HG03520 (cell line): Measurements from ENCODE around the gene IKZF1.
A peak's percentile ranks its signal among the peaks of the same experiment; 100 is the strongest.

Source experiments
- ATAC-seq: cut with Tn5 transposase; IDR thresholded peaks from one replicate; pipeline ENCODE4 v1.9.1; 2021; ENCODE audit warnings: mild to moderate bottlenecking, moderate library complexity; ENCODE audit not compliant: unreplicated experiment

IKZF1 gene

GRCh38 chr7:50368366-50368765 is 63.9 kb downstream of the IKZF1 start:
- no peak for ATAC-seq

GRCh38 chr7:50369143-50370026 is 64.9 kb downstream of the IKZF1 start:
- ATAC-seq: no peak

DNA sequence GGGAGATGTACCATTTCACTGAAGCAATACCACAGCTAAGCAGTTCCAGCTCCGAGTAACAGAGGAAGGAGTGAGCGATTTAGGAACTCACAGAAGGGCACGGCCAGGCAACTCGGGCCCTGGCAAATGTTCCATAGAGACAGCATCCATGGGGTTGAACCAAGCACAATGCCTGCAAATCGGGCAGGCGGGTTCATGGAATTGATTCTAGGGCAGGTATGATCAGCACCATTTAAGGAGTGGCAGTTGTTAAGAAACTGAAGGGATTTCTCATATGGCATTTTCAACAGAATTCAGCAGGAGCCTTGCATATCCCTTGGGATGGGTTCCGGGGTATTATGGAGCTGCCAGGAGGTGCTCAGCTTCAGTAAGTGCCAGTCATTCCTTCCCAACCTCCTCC is 66.4 kb downstream of the IKZF1 start:
- no peak for ATAC-seq

DNA sequence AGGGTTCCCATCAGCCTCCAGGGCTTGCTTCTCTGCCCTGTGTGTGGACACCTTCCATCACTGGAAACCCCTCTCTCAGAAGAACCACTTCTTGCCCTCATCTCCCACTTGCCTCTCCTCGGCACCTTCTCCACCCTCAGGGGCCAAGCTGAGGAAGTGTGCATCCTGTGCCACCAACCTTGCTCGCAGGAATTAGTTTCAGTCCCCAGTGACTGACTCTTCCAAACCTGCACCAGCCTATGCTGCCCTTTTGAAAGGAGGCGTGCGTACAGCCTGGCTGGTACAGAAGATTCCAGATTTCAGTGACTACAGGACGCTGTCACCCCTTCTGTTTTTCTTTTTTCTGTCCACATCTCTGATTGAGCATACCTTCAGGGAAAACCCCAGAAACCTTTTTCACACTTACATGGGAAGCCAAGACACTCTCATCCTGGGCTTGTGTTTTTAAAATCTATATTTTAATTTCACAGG is 67.1 kb downstream of the IKZF1 start:
- ATAC-seq: no peak

DNA sequence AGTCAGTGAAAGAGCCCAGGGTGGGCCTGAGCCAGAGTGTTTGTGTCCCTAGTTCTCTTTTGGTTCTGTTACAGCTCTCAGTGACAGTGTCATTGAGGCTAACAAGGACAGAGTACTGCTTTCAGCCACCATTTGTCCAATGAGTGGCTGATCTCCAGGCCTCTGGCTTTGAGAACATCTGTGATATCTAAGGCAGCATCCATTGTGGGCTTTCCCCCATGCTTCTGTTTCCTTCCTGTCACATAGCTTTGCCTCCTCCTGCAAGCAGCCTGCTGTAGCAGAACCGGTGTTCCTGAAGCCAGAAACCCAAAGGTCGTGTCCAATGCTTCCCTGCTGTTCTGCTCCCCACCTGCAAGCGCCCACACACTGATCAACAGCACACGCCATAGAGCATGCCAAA is 68.4 kb downstream of the IKZF1 start:
- no peak for ATAC-seq

DNA sequence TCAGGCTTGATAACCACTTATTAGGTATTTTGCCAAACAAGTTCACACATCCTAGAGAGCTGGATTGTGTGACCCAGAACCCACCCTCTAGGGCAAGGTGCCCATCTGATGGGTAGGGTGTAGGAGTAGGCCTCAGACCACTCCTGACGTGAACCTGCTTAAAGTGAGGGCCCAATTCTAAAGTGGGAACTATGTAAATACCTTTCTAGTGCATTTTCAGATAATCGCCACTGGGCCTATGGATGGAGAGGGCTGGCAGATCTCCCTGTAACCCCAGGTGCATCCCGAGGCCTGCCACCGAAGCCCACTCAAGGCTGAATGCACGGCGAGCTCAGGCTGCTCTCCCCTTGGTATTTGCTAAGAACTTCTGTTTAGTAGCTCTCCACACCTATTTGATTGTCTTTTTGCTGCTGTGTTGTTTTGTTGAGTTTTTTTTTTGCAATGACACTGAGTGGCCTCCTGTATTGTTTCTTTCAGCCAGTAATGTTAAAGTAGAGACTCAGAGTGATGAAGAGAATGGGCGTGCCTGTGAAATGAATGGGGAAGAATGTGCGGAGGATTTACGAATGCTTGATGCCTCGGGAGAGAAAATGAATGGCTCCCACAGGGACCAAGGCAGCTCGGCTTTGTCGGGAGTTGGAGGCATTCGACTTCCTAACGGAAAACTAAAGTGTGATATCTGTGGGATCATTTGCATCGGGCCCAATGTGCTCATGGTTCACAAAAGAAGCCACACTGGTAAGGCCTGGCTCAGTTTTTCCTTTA is 71.7 kb downstream of the IKZF1 start:
- no peak for ATAC-seq

GRCh38 chr7:50377356-50377755 is 72.8 kb downstream of the IKZF1 start:
- no peak for ATAC-seq

GRCh38 chr7:50379082-50379481 is 74.6 kb downstream of the IKZF1 start:
- ATAC-seq: no peak

GRCh38 chr7:50379539-50379938 is 75.0 kb downstream of the IKZF1 start:
- ATAC-seq: no peak

DNA sequence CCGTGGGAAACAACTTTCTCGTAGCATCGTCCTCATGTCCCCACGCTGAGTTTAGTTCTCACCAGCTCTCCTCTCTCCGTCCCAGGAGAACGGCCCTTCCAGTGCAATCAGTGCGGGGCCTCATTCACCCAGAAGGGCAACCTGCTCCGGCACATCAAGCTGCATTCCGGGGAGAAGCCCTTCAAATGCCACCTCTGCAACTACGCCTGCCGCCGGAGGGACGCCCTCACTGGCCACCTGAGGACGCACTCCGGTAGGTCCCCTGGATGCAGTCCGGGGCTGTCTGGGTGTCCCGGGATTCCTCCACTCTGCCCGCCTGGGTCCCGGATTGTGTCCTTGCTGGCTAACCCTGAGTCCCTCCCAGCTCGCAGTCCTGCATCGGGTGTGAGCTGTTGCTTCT is 77.9 kb downstream of the IKZF1 start:
- ATAC-seq: no peak

GRCh38 chr7:50387351-50387750 is 82.8 kb downstream of the IKZF1 start:
- ATAC-seq: no peak

DNA sequence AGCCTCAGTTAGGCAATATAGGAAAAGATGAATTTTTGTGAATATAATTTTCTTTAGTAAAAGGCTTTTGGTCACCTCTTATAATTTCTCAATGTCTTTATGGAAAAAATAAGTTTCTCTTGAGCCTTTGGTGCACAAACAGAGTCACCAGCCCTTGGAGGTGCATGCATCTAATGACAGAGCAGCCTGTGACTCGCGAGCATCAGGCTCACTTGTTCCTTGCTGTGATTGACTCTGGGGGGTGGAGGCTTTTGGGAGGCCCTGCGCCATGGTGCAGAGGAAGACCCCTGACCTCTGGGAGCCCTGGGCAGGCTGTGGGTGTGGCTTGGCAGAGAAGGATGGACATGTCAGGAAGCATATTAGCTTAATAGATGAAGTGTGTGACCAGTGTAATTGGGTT is 85.4 kb downstream of the IKZF1 start:
- ATAC-seq: no peak

- ATAC-seq: no peak
These were observed 86.9 kb downstream of the IKZF1 start for GRCh38 chr7:50391386-50391785.

DNA sequence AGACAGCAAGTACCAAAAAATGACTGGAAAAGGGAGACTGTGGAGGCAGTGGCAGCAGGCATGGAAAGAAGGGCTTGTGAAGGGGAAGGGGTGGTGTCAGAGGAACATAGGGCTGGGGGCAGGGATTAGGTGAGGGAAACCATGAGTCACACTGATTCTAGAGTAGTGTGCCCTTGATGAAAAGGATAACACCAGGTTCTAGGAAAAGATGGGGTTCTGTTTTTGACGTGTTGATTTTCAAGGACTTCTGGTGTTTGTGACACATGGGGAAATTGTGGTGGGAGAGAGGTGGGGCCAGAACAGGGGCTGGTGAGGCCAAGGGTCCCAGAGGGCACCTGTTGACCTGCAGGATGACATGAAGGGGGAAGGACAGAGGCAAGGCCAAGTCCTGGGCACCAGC is 88.6 kb downstream of the IKZF1 start:
- ATAC-seq: no peak

DNA sequence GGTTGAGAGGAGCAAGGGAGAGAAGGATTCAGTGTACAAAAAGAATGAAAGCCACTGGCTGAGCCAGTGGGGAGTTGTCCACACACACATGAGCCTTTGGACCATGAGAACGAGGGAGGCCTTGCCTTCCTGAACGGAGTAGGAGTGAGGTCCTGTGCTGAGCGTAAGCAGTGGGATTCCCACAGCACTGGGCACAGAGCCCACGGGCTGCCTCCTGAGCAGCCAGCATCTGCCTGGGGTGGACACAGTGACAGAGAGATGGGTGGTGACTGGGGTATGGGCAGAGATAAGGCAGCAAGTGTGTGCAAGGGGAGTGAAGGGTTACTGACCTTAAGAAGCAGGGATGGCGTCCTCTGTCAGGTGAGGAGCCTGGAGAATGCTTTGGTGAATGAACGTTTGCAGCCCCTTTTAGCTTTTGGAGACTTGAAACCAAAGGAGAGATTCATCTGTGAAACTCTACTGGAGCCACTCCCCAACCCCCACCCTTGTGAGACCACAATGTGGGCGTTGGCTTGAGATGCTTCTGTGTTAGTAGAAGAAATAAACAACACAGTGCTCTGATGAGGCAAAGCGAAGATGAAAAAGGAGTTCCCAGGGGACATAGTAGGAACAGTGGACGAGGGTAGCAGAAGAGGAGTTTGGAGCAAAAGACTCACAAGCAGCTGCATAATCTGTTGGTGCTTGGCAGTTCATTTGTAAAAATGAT is 89.2 kb downstream of the IKZF1 start:
- no peak for ATAC-seq

- no peak for ATAC-seq
These were observed 89.8 kb downstream of the IKZF1 start for GRCh38 chr7:50394315-50394714.

- ATAC-seq: peak; percentile 15
These were observed 92.3 kb downstream of the IKZF1 start for GRCh38 chr7:50396856-50397255.

- peak; percentile 69 for ATAC-seq
These were observed 92.9 kb downstream of the IKZF1 start for GRCh38 chr7:50397320-50397970.

- ATAC-seq: no peak
These were observed 93.4 kb downstream of the IKZF1 start for GRCh38 chr7:50397971-50398324.

DNA sequence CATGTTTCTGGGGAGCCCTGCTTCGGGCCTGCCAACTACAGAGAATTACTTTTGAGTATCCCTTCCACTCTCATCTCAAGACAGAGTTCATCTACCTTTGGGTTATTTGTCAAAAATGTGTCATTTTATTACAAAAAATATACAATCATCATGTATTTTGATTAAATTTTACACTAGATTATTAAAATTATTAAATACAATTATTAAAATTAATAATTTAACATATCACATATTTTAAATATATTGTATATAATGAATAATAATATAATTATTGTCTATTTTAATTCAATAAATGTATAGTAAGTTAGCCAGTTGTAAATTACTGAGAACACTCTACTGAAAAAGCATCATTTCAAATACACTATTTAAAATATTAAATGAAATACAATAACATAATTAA is 94.7 kb downstream of the IKZF1 start:
- ATAC-seq: no peak

- no peak for ATAC-seq
These were observed 95.1 kb downstream of the IKZF1 start for GRCh38 chr7:50399635-50400034.
